ENCODE results near the gene TM7SF2.

DNA sequence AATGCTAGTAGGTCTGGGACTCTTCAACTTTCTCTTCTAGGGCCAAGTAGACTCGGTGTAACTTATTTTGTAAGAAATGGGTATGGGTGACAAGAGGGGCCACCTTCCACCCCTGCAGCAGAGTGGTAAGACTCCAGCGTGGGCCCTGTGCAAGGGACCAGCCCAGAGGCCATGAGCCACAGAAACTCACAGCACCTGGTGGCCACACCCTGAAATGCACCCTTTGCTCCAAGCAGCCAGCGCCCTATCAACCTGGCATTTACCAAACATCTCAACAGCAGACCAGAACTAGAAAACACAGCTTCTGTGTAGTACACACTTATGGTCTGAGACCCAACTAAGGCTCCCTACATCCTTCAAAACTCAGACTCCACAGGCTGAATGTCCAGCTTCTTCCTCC, 33.5 kb upstream of the TM7SF2 start:
- TF ChIP-seq, protein P1, sequence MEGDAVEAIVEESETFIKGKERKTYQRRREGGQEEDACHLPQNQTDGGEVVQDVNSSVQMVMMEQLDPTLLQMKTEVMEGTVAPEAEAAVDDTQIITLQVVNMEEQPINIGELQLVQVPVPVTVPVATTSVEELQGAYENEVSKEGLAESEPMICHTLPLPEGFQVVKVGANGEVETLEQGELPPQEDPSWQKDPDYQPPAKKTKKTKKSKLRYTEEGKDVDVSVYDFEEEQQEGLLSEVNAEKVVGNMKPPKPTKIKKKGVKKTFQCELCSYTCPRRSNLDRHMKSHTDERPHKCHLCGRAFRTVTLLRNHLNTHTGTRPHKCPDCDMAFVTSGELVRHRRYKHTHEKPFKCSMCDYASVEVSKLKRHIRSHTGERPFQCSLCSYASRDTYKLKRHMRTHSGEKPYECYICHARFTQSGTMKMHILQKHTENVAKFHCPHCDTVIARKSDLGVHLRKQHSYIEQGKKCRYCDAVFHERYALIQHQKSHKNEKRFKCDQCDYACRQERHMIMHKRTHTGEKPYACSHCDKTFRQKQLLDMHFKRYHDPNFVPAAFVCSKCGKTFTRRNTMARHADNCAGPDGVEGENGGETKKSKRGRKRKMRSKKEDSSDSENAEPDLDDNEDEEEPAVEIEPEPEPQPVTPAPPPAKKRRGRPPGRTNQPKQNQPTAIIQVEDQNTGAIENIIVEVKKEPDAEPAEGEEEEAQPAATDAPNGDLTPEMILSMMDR (IDR thresholded peaks at IDR 0.05 in 8 of 11, conservative IDR thresholded peaks at IDR 0.05 in 3 of 11), result peak; percentile 35 to 84 (median 75)
- TF ChIP-seq POLR2A (IDR thresholded peaks at IDR 0.05), result no peak

Measured in spleen (tissue), 7 donors.